Fibroblast of skin of right quadriceps (primary cell): ENCODE data around the gene FAM222A.

Experiments used
- DNase-seq: peaks from one replicate; pipeline ENCODE4 v3.0.0-alpha.2; 2013

Gene FAM222A

GRCh38 chr12:109762071-109762672 is 48.5 kb downstream of the FAM222A start:
- no peak for DNase-seq

GRCh38 chr12:109762673-109763191 is 49.1 kb downstream of the FAM222A start:
- DNase-seq, result no peak

- DNase-seq, result peak; percentile 39
Measured at GRCh38 chr12:109763201-109763841, 49.7 kb downstream of the FAM222A start.

GRCh38 chr12:109764123-109764522 is 50.5 kb downstream of the FAM222A start:
- no peak for DNase-seq

GRCh38 chr12:109764776-109765445 is 51.3 kb downstream of the FAM222A start:
- no peak for DNase-seq

GRCh38 chr12:109765446-109765810 is 51.8 kb downstream of the FAM222A start:
- no peak for DNase-seq

- DNase-seq, result no peak
Measured at GRCh38 chr12:109766251-109766778, 52.7 kb downstream of the FAM222A start.

- no peak for DNase-seq
Measured at GRCh38 chr12:109767456-109767855, 53.8 kb downstream of the FAM222A start.

GRCh38 chr12:109767991-109768900 is 54.6 kb downstream of the FAM222A start:
- DNase-seq, result no peak

- DNase-seq, result no peak
Measured at GRCh38 chr12:109768901-109769670, 55.5 kb downstream of the FAM222A start.

- DNase-seq, result no peak
Measured at GRCh38 chr12:109770104-109770860, 56.7 kb downstream of the FAM222A start.

GRCh38 chr12:109770861-109771670 is 57.4 kb downstream of the FAM222A start:
- DNase-seq, result no peak

- DNase-seq, result no peak
Measured at GRCh38 chr12:109771746-109772621, 58.4 kb downstream of the FAM222A start.

GRCh38 chr12:109772622-109773321 is 59.1 kb downstream of the FAM222A start:
- DNase-seq, result no peak

- no peak for DNase-seq
Measured at GRCh38 chr12:109773384-109774011, 59.9 kb downstream of the FAM222A start.

GRCh38 chr12:109775172-109775881 is 61.7 kb downstream of the FAM222A start:
- DNase-seq, result peak; percentile 62

- DNase-seq, result no peak
Measured at GRCh38 chr12:109776624-109777023, 63.0 kb downstream of the FAM222A start.
